SH-SY5Y (cell line): ENCODE measurements around the gene IGFBPL1.

Experiments
- GATA2 ChIP-seq: IDR thresholded peaks from 2 replicates; pipeline ENCODE4 v1.6.1; 2011; ENCODE audit warnings: mild to moderate bottlenecking, low read depth, low read length
- GATA3 ChIP-seq: IDR thresholded peaks from 2 replicates; pipeline ENCODE4 v1.6.1; 2011; ENCODE audit warnings: low read depth, mild to moderate bottlenecking, low read length, moderate library complexity

Gene IGFBPL1

DNA sequence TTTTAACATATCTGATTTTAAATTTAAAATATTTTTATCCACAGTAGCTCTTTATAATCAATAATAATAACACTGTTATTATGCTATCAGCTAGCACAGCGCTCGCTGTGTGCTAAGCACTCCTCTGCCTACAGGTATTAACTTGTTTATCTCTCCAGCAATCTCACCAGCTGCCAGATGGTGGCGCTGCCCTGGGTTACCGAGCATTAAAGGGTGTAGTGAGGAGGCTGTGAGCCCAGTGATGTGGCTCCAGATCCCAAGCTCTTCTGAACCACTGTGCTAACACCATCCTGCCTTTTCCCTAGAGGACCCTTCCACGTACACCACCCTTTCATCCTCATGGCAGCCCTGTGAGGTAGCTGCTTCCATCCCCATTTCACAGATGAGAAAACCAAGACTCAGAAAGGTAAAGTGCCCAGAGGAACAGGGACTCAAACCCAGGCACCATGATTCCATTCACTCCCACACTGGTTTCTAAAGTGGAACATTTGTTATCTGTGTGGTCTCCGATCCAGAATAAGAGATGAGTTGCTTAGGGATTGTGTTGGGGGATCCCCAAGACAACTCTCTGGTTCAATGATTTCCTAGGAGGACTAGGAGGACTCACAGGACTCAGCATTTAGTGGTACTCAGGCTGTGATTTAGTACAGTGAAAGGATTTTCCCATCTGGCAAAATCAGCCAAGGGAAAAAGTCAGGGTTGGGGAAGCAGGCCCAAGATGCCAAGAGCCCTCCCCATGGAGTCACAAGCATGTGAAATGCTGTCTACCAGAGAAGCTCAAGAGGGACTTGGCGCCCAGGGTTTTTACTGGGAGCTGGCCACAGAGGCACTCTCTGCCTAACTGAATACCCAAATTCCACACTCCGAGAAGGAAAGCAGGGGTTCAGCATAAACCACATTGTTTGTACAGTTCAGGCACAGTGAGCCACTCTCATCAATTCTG lies 7.0 kb downstream of the IGFBPL1 start:
- TF ChIP-seq GATA2 (peak; percentile 67), GATA3 (no peak; the same call in 1 of the 2 replicates)

DNA sequence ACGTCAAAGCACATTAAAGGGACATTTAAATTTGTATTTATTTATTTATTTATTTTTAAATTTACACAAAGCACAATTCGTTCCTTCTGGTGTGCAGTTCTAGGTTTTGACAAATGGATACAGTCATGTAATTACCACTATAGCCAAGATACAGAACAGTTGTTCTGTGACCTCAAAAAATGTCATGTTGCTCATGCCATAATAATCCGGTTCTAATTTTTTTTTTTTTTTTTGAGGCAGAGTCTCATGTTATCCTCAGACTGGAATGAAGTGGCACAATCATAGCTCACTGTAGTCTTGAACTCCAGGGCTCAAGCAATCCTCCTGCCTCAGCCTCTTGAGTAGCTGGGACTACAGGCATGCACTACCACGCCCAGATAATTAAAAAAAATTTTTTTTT lies 7.8 kb downstream of the IGFBPL1 start:
- TF ChIP-seq GATA2 = no peak
- no peak for TF ChIP-seq GATA3

DNA sequence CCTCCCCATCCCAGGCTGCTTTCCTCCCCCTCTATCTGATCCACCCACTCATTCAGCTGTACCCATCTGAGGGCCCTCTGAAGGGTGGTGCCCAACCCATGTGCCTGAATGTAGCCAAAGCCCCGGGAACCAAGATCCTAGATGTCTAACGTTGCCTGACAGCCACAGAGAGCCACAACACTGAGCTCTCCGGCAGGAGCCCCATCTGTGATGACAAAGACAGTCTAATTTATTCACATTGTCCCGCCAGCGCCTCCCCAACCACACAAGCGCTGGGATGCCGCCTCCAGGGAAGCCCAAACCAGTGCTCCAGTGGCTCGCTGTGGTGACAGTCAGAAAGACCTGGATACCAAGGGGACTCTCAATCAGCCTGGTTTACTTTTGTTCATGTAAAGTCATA lies 8.4 kb downstream of the IGFBPL1 start:
- no peak for TF ChIP-seq GATA3
- TF ChIP-seq GATA2 = no peak

DNA sequence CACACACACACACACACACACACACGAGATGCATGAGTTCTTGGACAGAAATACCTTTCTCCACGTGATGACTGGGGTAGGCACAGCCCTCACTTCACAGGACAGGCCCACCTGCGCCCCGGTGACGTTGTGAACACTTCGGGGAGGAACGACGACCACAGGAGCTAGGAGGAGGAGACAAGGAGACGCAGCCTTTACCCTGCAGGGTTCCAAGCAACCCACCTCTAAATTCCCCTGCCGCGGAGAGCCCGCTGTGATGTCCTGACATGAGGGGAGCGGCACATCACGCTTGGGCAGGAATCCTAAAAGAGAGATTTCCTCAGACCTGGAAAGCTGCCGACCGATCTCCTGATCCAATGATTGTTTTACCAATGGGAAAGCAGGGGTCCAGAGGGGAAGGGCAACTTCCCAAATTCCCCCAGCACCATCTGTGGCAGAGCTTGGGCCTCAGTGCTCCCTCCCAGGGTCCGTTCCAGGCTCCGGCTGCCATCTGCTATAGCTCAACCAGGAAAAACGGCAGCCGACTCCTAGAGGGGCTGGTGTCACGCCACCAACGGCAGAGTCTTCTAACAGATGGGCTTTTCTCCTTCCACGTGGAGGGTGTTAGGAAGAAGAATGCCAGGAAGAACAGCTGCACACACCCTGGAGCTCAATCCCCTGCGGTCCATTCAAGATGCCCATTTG lies 10.1 kb downstream of the IGFBPL1 start:
- no peak for TF ChIP-seq GATA2
- no peak for TF ChIP-seq GATA3

DNA sequence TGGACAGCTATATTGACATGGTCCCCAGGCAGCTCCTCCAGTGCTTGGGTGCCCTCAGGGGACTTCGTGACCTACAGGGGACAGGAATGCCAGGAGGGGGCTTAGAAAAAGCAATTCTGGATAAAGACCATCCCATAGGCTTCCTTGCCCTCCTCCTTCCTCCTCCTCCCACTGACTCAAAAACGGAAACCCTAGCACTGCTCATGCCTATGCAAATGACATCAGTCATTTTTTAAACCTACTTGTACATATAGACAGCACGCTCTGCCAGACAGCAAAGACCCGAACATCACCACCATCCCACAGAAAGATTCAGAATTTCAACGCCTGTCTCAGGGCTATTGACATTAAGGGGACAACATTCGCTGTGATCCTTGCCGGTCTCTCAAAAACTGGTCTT lies 11.0 kb downstream of the IGFBPL1 start:
- TF ChIP-seq GATA2 (no peak), GATA3 (no peak)

DNA sequence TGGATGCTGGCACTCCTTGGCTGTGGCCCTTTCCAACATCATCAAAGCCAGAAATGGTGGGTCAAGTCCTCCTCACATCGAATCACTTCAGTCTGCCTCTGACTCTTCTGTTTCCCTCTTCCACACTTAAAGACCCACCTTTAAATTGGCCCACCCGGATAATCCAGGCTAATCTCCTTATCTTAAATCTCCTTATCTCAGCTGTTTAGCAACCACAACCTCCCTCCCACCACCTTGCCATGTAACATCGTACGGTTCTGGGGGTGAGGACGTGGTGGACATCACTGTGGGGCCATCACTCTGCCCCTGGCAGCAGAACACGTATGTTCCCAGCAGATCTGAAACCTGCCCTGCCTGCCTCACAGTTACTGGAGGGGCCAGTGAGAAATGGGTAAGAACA lies 11.5 kb downstream of the IGFBPL1 start:
- TF ChIP-seq GATA3 (no peak), GATA2 (no peak)

DNA sequence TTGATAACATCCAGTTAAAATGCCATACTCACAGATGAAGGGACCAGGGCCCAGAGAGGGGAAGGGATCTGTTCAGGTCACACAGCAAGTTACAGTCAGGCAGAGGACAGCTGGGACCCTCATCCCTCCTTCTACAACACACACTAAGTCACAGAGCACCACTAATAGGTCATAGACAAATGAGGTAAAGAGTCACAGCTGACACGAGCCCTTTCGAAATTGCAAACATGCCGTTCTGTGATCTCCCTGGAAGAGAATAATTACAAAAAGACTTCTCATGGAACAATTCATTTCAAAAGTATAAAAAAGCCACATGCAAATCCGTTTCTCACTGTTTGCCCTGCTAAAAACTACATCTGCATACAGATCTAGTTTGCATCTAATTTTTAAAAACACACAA lies 15.5 kb downstream of the IGFBPL1 start:
- no peak for TF ChIP-seq GATA2
- no peak for TF ChIP-seq GATA3

DNA sequence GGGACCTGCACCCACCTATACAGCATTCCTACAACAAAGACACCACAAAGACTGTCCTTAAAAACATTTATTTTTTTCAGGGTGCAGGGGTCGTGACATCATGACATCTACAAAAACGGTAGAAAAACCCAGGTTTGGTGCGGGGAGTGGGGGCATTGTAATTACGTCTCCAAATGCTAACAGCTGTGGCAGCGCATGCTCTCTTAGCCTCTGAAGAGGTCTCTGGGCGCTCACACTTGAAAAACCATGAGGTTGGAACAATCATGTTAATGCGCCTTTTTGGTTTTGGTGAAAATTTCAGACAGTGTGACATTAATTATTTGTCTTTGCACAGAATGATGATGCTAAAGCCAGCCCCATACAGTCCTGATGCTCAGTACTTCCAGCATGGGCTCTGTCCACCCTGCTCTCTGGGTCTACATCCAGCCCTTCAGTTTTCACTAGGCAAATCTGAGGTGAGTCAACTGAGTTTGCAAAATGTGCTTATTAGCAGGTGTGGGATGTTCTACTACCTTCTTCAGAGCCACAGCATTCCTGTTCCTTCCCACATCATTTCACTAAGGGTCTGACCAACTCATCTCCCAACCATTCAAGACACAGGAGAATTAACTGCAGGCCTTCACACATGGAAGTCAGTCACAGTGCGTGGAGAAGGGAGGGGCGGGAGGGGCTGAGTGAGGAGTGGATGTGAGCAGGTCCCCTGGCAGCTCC lies 17.6 kb downstream of the IGFBPL1 start:
- TF ChIP-seq GATA2 (no peak), GATA3 (no peak)

DNA sequence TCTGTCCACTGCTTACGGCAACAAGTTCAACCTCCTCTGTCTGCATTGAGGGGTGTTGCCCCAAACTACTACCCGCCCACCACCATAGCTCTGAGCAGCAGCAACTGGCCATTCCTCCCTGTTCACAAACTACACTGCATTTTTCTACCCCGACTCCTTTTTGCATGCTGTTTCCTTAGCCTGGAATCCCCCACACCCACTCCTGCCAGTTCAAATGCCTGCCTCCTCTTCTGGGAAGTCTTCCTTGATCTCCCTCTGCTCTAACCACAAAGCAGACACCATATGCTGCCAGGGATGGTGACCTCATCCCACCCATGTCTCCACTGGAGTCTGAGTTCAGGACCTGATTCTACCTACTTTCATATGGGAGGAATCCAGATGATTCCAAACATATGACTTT lies 18.5 kb downstream of the IGFBPL1 start:
- TF ChIP-seq GATA2 = no peak
- no peak for TF ChIP-seq GATA3

DNA sequence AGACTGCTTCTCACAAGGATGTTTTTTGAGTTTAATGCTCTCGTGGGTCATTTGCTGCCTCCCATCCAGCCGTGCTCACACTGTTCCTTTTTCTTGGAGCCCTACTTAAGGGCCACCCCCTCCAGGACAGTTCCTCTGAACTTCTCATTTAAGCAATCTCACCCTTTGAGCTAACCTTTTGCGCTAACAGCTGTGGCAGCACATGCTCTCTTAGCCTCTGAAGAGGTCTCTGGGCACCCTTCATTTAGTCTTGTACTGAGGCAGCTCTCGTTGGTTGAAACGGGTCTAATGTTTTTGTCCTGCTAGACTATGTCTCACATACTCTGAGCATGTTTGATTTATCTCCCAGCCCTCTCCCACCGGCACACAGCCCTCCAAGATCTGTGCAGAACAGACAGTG lies 19.9 kb downstream of the IGFBPL1 start:
- no peak for TF ChIP-seq GATA3

DNA sequence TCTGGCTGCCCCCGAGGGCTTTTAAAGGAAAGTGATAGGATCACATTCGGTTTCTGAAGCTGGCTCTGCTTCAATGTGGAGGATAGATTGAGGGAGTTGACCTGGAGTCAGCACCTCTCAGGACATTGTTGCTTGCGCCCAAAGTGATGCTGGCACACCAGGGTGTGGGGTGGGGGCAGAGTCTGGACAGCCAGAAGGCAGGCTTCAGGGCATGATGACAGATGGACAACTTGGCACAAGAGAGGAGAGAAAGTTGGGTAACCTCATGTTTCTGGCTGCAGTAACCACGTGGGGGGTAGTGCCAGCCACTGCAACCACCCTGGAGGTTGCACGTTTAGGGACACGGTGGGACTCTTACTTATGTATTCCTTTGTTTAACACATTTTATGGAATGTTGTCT lies 22.3 kb downstream of the IGFBPL1 start:
- TF ChIP-seq GATA3 (no peak), GATA2 (no peak)

DNA sequence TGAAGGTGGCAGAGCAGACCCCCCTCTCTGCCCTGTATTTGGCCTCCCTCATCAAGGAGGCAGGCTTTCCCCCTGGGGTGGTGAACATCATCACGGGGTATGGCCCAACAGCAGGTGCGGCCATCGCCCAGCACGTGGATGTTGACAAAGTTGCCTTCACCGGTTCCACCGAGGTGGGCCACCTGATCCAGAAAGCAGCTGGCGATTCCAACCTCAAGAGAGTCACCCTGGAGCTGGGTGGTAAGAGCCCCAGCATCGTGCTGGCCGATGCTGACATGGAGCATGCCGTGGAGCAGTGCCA lies 27.9 kb downstream of the IGFBPL1 start:
- TF ChIP-seq GATA2 = no peak
- TF ChIP-seq GATA3 = no peak

DNA sequence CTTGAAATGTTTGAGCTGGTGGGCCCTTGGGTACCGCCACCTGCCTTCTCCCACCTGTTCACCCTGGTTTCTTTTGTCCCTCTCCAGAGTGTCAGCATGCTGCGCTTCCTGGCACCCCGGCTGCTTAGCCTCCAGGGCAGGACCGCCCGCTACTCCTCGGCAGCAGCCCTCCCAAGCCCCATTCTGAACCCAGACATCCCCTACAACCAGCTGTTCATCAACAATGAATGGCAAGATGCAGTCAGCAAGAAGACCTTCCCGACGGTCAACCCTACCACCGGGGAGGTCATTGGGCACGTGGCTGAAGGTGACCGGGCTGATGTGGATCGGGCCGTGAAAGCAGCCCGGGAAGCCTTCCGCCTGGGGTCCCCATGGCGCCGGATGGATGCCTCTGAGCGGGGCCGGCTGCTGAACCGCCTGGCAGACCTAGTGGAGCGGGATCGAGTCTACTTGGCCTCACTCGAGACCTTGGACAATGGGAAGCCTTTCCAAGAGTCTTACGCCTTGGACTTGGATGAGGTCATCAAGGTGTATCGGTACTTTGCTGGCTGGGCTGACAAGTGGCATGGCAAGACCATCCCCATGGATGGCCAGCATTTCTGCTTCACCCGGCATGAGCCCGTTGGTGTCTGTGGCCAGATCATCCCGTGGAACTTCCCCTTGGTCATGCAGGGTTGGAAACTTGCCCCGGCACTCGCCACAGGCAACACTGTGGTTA lies 28.4 kb downstream of the IGFBPL1 start:
- TF ChIP-seq GATA2 = no peak
- no peak for TF ChIP-seq GATA3

DNA sequence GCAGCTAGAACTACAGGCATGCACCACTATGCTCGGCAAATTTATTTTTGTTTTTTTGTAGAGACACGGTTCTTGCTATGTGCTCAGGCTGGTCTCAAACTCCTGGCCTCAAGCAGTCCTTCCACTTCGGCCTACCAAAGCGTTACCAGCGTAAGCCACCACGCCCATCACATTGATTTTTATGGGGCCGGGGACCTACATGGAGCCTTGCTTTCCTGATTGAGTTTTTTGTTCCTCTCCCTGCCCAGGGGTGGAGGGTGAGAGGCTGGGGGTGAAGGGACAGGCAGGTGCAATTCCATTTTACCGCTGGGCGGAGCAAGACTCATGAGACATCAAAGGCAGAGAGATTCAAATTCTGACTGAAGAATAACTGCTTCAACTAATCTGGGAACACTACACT lies 29.8 kb downstream of the IGFBPL1 start:
- TF ChIP-seq GATA2 (no peak), GATA3 (no peak)
